ENCODE data around the gene DNLZ. TPM values are rescaled to one million over a fixed set of nuclear protein-coding genes. Genes with fewer than 3 reads are reported as not detected.

DNLZ gene
- total RNA-seq, 4 donors from 2014 or later: 6.8 to 29.4 (median 27.3) TPM

GRCh38 chr9:136379401-136379800 lies 15.9 kb upstream of the DNLZ start:
- no peaks in the 10 kb centered on the region for H3K36me3 ChIP-seq
- H3K4me3 ChIP-seq: no peak overlapping the region

GRCh38 chr9:136379003-136379287 lies 15.4 kb upstream of the DNLZ start:
- no peak for TF ChIP-seq POLR2A (IDR thresholded peaks at IDR 0.05)
- no peak for TF ChIP-seq CTCF (IDR thresholded peaks at IDR 0.05)
- Histone ChIP-seq H3K4me3 (no peak overlapping the region), H3K27me3 (no peaks in the 10 kb centered on the region), H3K27ac (no peak overlapping the region), H3K4me1 (no peaks in the 10 kb centered on the region), H3K36me3 (no peaks in the 10 kb centered on the region), H3K9me3 (no peaks in the 10 kb centered on the region)
- intact Hi-C loops (cut with DNase I; ENCODE audit: low total_unique reads): no loop called here
- DNase-seq: no peak

More at GRCh38 chr9:136379401-136379800, 15.9 kb upstream of the DNLZ start:
- no peaks in the 10 kb centered on the region for H3K9me3 ChIP-seq
- H3K27ac ChIP-seq: no peak overlapping the region
- H3K4me1 ChIP-seq: no peaks in the 10 kb centered on the region
- DNase-seq: no peak
- intact Hi-C loops (cut with DNase I; ENCODE audit: low total_unique reads): no loop called here
- H3K27me3 ChIP-seq: no peaks in the 10 kb centered on the region
- TF ChIP-seq POLR2A (IDR thresholded peaks at IDR 0.05) (no peak), CTCF (IDR thresholded peaks at IDR 0.05) (no peak)

GRCh38 chr9:136378170-136379002 lies 14.8 kb upstream of the DNLZ start:
- no peak for DNase-seq
- H3K9me3 ChIP-seq: no peaks in the 10 kb centered on the region
- TF ChIP-seq POLR2A (IDR thresholded peaks at IDR 0.05) (no peak), CTCF (IDR thresholded peaks at IDR 0.05) (no peak)
- no peak overlapping the region for H3K4me3 ChIP-seq
- H3K27ac ChIP-seq: no peak overlapping the region
- H3K27me3 ChIP-seq: no peaks in the 10 kb centered on the region
- no peaks in the 10 kb centered on the region for H3K4me1 ChIP-seq
- intact Hi-C loops (cut with DNase I; ENCODE audit: low total_unique reads): no loop called here
- H3K36me3 ChIP-seq: no peaks in the 10 kb centered on the region

GRCh38 chr9:136377341-136378169 lies 14.0 kb upstream of the DNLZ start:
- Histone ChIP-seq H3K4me1 (no peaks in the 10 kb centered on the region), H3K9me3 (no peaks in the 10 kb centered on the region), H3K27me3 (no peaks in the 10 kb centered on the region), H3K27ac (no peak overlapping the region), H3K4me3 (no peak overlapping the region), H3K36me3 (no peaks in the 10 kb centered on the region)
- no peak for DNase-seq
- TF ChIP-seq CTCF (IDR thresholded peaks at IDR 0.05) (no peak), POLR2A (IDR thresholded peaks at IDR 0.05) (no peak)
- intact Hi-C loops (cut with DNase I; ENCODE audit: low total_unique reads): no loop called here

- Histone ChIP-seq H3K27ac (no peak overlapping the region), H3K4me3 (no peak overlapping the region), H3K4me1 (no peaks in the 10 kb centered on the region), H3K36me3 (no peaks in the 10 kb centered on the region), H3K27me3 (no peaks in the 10 kb centered on the region), H3K9me3 (no peaks in the 10 kb centered on the region)
- intact Hi-C loops (cut with DNase I; ENCODE audit: low total_unique reads): no loop called here
- no peak for DNase-seq
- TF ChIP-seq POLR2A (IDR thresholded peaks at IDR 0.05) (no peak), CTCF (IDR thresholded peaks at IDR 0.05) (no peak)
These were observed 12.9 kb upstream of the DNLZ start for GRCh38 chr9:136376457-136376856.
